Measurements from ENCODE around the gene GIT1.

The GIT1 gene

DNA sequence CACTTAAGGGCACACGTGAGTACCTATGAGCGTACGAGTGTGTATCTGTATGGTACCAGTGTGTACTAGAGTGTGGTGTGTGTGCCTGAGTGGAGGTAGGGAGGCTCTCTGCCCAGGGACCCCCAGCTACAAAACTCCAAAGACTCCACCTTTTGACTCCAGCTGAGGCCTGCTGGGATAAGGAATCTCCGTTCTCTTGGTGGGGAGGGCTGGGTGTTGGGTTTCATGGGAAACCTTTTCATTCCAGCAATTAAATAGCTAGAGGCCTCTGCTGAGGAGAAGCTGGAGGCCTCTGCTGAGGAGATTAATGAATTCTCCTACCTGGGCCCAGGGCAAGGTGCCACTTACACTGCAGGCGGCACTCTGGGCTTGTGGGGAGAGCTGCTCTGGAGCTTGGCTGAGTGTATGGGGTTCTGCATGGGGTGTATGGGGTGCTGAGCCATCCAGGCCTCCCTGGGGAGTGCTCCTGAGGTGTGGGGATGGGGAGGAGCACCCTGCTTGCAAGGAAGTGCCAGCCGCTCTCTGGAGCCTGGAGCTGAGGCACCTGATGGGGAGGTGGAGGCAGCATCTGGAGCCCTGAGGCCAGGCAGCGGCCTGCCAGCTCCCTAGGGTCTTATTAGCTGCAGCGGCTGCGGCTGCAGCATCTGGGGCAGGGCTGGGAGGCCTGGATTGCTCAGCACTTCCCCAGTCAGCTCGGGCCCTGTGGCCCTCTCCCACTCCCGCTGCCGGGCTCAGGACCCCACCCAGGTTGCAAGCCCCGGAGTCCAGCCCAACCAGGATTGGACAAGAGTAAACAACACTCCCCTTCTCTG, 8.1 kb upstream of the GIT1 start:
- TF ChIP-seq, protein P1, sequence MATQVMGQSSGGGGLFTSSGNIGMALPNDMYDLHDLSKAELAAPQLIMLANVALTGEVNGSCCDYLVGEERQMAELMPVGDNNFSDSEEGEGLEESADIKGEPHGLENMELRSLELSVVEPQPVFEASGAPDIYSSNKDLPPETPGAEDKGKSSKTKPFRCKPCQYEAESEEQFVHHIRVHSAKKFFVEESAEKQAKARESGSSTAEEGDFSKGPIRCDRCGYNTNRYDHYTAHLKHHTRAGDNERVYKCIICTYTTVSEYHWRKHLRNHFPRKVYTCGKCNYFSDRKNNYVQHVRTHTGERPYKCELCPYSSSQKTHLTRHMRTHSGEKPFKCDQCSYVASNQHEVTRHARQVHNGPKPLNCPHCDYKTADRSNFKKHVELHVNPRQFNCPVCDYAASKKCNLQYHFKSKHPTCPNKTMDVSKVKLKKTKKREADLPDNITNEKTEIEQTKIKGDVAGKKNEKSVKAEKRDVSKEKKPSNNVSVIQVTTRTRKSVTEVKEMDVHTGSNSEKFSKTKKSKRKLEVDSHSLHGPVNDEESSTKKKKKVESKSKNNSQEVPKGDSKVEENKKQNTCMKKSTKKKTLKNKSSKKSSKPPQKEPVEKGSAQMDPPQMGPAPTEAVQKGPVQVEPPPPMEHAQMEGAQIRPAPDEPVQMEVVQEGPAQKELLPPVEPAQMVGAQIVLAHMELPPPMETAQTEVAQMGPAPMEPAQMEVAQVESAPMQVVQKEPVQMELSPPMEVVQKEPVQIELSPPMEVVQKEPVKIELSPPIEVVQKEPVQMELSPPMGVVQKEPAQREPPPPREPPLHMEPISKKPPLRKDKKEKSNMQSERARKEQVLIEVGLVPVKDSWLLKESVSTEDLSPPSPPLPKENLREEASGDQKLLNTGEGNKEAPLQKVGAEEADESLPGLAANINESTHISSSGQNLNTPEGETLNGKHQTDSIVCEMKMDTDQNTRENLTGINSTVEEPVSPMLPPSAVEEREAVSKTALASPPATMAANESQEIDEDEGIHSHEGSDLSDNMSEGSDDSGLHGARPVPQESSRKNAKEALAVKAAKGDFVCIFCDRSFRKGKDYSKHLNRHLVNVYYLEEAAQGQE (IDR thresholded peaks at IDR 0.05; ENCODE audit: insufficient read depth in 1 of 2, low read depth in 2 of 2, low read length in 2 of 2): no peak
- no peak for TF ChIP-seq POLR2AphosphoS5 (IDR thresholded peaks at IDR 0.05; ENCODE audit: low read depth, low read length)
- TF ChIP-seq FOXP2 (optimal IDR thresholded peaks at IDR 0.05; ENCODE audit: borderline replicate concordance, extremely low read depth, extremely low read length, insufficient read depth): no peak
- no peak for TF ChIP-seq SIN3A (IDR thresholded peaks at IDR 0.05; ENCODE audit: borderline replicate concordance, insufficient read depth, low read length)
- no peak for TF ChIP-seq TAF1 (IDR thresholded peaks at IDR 0.05; ENCODE audit: borderline replicate concordance, insufficient read depth, low read length)

DNA sequence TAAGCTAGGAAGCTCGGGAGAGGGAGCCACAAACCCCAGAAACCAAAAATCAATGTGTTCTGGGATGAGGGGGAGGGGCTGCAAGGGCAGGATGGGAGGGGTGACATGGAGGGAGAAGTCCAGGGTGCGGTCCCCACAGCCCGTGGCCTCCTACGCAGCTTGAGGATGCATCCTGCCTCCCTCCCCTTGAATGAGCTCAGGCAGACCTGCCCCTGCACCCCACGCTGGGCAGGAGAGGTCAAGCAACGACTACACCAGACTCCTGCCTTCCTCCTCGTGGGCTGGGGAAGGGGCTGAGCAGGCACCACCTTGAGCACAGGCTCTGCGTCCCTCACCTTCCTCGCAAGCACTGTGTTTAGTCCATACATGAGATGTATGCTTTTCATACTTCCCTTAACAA, 7.4 kb upstream of the GIT1 start:
- TF ChIP-seq FOXP2 (optimal IDR thresholded peaks at IDR 0.05; ENCODE audit: borderline replicate concordance, extremely low read depth, extremely low read length, insufficient read depth) (no peak), POLR2AphosphoS5 (IDR thresholded peaks at IDR 0.05; ENCODE audit: low read depth, low read length) (no peak), SIN3A (IDR thresholded peaks at IDR 0.05; ENCODE audit: borderline replicate concordance, insufficient read depth, low read length) (no peak), TAF1 (IDR thresholded peaks at IDR 0.05; ENCODE audit: borderline replicate concordance, insufficient read depth, low read length) (no peak)
- TF ChIP-seq, protein P1 (IDR thresholded peaks at IDR 0.05; ENCODE audit: insufficient read depth in 1 of 2, low read depth in 2 of 2, low read length in 2 of 2): no peak

DNA sequence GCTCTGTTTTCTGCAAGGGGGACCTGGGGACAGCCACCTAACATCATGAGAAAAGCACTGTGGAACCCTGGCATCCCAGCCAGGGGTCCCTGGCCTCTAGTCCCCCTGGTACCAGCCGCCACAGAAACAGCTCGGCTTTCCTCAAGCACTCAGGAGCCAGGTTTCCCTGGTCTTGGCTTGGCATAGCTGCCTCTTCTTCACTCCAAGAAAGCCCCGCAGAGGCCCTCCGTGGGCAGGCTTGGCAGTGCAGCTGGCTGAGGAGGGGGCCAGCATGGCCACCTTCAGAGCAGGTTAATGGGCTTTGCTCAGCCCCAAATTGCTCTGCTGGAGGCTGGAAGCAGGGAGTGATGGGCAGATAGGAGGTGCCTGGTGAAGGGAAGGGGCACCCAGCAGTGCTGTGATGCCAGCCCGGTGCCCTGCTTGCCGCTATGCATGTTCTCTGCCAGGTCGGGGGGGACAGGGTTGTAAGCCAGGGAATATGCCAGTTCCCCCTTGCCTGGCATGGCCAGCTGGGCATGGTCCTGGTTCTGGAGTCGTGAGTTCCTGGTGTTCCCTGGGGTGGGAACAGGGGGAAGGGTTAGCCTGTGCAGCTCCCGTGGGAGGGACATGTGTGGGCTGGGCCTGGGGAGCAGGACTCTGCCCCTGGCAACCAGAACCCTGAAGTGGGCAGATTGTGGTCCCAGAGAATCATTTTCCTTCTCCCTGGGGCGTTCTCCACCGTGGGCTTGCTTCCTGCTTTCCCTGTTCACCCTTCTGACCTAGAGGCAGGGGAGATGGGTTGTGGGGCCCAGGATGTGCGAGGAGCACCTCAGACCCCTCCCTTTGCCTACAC, 6.7 kb upstream of the GIT1 start:
- no peak for TF ChIP-seq SIN3A (IDR thresholded peaks at IDR 0.05; ENCODE audit: borderline replicate concordance, insufficient read depth, low read length)
- no peak for TF ChIP-seq FOXP2 (optimal IDR thresholded peaks at IDR 0.05; ENCODE audit: borderline replicate concordance, extremely low read depth, extremely low read length, insufficient read depth)
- TF ChIP-seq, protein P1 (IDR thresholded peaks at IDR 0.05; ENCODE audit: insufficient read depth in 1 of 2, low read depth in 2 of 2, low read length in 2 of 2): no peak
- no peak for TF ChIP-seq POLR2AphosphoS5 (IDR thresholded peaks at IDR 0.05; ENCODE audit: low read depth, low read length)

DNA sequence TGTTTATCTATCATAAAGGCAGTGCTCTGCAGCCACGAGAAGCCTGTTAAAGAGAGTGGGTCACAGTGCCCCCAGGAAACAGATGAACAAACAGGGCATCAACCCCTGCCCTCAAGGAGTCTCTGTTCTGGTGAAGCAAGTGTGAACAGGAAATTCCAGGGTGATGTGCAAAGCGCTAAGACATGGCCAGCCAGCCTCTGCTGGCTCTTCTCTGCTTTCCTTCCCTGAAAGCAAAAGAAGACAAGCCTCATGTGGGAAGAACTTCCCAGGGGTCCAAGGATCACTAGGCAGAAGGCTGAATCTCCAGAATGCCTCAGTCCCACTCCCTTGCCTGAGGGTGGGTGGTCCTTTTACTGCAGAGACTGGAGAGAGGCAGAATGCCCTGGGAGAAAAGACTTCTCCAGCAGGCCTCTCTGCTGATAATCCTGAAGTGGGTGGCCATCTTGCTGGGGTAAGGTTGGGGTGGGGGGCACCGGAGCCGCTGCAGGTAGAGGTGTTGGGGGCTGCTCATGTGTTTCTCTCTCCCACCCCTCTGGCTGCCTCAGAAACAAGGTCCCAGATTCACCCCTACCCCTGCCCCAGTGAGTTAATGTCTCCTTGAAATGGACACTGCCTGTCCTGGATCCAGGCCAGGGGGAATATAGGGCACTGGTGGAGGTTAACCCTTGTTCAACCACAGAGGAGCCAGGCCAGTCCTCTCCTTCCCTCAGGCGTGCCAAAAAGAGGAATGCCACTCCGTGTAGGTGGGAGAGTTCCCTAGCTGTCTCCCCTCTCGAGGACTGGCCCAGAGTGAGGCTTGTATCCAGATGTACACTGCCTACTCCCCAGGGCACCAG, 5.9 kb upstream of the GIT1 start:
- TF ChIP-seq POLR2AphosphoS5 (IDR thresholded peaks at IDR 0.05; ENCODE audit: low read depth, low read length) (no peak), FOXP2 (optimal IDR thresholded peaks at IDR 0.05; ENCODE audit: borderline replicate concordance, extremely low read depth, extremely low read length, insufficient read depth) (no peak), SIN3A (IDR thresholded peaks at IDR 0.05; ENCODE audit: borderline replicate concordance, insufficient read depth, low read length) (no peak), TAF1 (IDR thresholded peaks at IDR 0.05; ENCODE audit: borderline replicate concordance, insufficient read depth, low read length) (no peak)
- TF ChIP-seq, protein P1 (IDR thresholded peaks at IDR 0.05; ENCODE audit: insufficient read depth in 1 of 2, low read depth in 2 of 2, low read length in 2 of 2): no peak

Data from PFSK-1 (cell line).